ENCODE data around the gene NSDHL.

NSDHL gene

GRCh38 chrX:152866386-152866785 is 35.5 kb downstream of the NSDHL start:
- TF ChIP-seq CTCF (IDR thresholded peaks at IDR 0.05; ENCODE audit: low read length) (no peak), EZH2 (optimal IDR thresholded peaks at IDR 0.05; ENCODE audit: low read depth, low read length) (no peak), EZH2phosphoT487 (IDR thresholded peaks at IDR 0.05; ENCODE audit: low read length) (no peak)

GRCh38 chrX:152869972-152870371 is 39.1 kb downstream of the NSDHL start:
- Histone ChIP-seq H3K27me3 (replicated peaks; ENCODE audit: insufficient read depth, low read length) (no peaks in the 10 kb centered on the region), H3K4me2 (ENCODE audit: low read depth, low read length) (no peak overlapping the region), H4K20me1 (ENCODE audit: insufficient read depth, low read length) (no peaks in the 10 kb centered on the region), H3K4me1 (ENCODE audit: low read length) (no peaks in the 10 kb centered on the region), H3K27ac (ENCODE audit: low read length) (no peak overlapping the region), H3K9ac (ENCODE audit: low read length) (no peak overlapping the region), H2AFZ (ENCODE audit: low read length) (no peak overlapping the region), H3K9me3 (replicated peaks; ENCODE audit: insufficient read depth, low read length) (no peaks in the 10 kb centered on the region), H3K4me3 (ENCODE audit: low read length) (no peak overlapping the region), H3K9me2 (replicated peaks; ENCODE audit: insufficient read depth, low read length) (no peaks in the 10 kb centered on the region), H3K36me3 (replicated peaks; ENCODE audit: insufficient read depth, low read length) (no peaks in the 10 kb centered on the region), H3F3A (ENCODE audit: insufficient read depth, low read length) (no peaks in the 10 kb centered on the region), H3K79me2 (ENCODE audit: low read length) (no peaks in the 10 kb centered on the region)
- DNase-seq: no peak
- no peak for TF ChIP-seq EZH2phosphoT487 (IDR thresholded peaks at IDR 0.05; ENCODE audit: low read length)
- no peak for TF ChIP-seq CTCF (IDR thresholded peaks at IDR 0.05; ENCODE audit: low read length)
- TF ChIP-seq EZH2 (optimal IDR thresholded peaks at IDR 0.05; ENCODE audit: low read depth, low read length): no peak

More at GRCh38 chrX:152866386-152866785, 35.5 kb downstream of the NSDHL start:
- Histone ChIP-seq H3K27ac (ENCODE audit: low read length) (no peak overlapping the region), H3K4me3 (ENCODE audit: low read length) (no peak overlapping the region), H4K20me1 (ENCODE audit: insufficient read depth, low read length) (no peaks in the 10 kb centered on the region), H2AFZ (ENCODE audit: low read length) (no peak overlapping the region), H3K27me3 (replicated peaks; ENCODE audit: insufficient read depth, low read length) (no peaks in the 10 kb centered on the region), H3K9me3 (replicated peaks; ENCODE audit: insufficient read depth, low read length) (no peaks in the 10 kb centered on the region), H3K4me1 (ENCODE audit: low read length) (no peaks in the 10 kb centered on the region), H3K4me2 (ENCODE audit: low read depth, low read length) (no peak overlapping the region), H3K9me2 (replicated peaks; ENCODE audit: insufficient read depth, low read length) (no peaks in the 10 kb centered on the region), H3K36me3 (replicated peaks; ENCODE audit: insufficient read depth, low read length) (no peaks in the 10 kb centered on the region), H3K79me2 (ENCODE audit: low read length) (no peaks in the 10 kb centered on the region), H3K9ac (ENCODE audit: low read length) (no peak overlapping the region), H3F3A (ENCODE audit: insufficient read depth, low read length) (no peaks in the 10 kb centered on the region)
- no peak for DNase-seq

GRCh38 chrX:152871260-152871659 is 40.4 kb downstream of the NSDHL start:
- no peak overlapping the region for H3K4me2 ChIP-seq (ENCODE audit: low read depth, low read length)
- no peaks in the 10 kb centered on the region for H3K9me2 ChIP-seq (replicated peaks; ENCODE audit: insufficient read depth, low read length)
- no peak for DNase-seq
- no peaks in the 10 kb centered on the region for H3K79me2 ChIP-seq (ENCODE audit: low read length)
- no peak overlapping the region for H3K27ac ChIP-seq (ENCODE audit: low read length)
- H3K27me3 ChIP-seq (replicated peaks; ENCODE audit: insufficient read depth, low read length): no peaks in the 10 kb centered on the region
- no peak overlapping the region for H3K9ac ChIP-seq (ENCODE audit: low read length)
- H2AFZ ChIP-seq (ENCODE audit: low read length): no peak overlapping the region
- no peaks in the 10 kb centered on the region for H3K4me1 ChIP-seq (ENCODE audit: low read length)
- no peaks in the 10 kb centered on the region for H3K36me3 ChIP-seq (replicated peaks; ENCODE audit: insufficient read depth, low read length)
- no peak overlapping the region for H3K4me3 ChIP-seq (ENCODE audit: low read length)
- no peaks in the 10 kb centered on the region for H3F3A ChIP-seq (ENCODE audit: insufficient read depth, low read length)
- no peak for TF ChIP-seq EZH2phosphoT487 (IDR thresholded peaks at IDR 0.05; ENCODE audit: low read length)
- TF ChIP-seq CTCF (IDR thresholded peaks at IDR 0.05; ENCODE audit: low read length): no peak
- no peak for TF ChIP-seq EZH2 (optimal IDR thresholded peaks at IDR 0.05; ENCODE audit: low read depth, low read length)
- no peaks in the 10 kb centered on the region for H3K9me3 ChIP-seq (replicated peaks; ENCODE audit: insufficient read depth, low read length)
- H4K20me1 ChIP-seq (ENCODE audit: insufficient read depth, low read length): no peaks in the 10 kb centered on the region

Measured in MM.1S (cell line).